Right ventricle myocardium superior (tissue), 1 donor: ENCODE data around the gene GLIPR2. TPM values are rescaled to one million over a fixed set of nuclear protein-coding genes. Genes with fewer than 3 reads are reported as not detected.

Experiments
- ATAC-seq: fragments of 200-7000 bp; cut with Tn5 transposase; one replicate; pipeline ENCODE4 v1.9.1; 2020; ENCODE audit warnings: mild to moderate bottlenecking; ENCODE audit not compliant: poor library complexity
- DNase-seq: peaks from one replicate; pipeline ENCODE4 v3.0.0-alpha.2; 2020
- intact Hi-C: fragments of 100-400 bp; cut with DNase I; formaldehyde crosslinking; loops from one replicate; pipeline ENCODE4 v1.11.2; 2022
- total RNA-seq: library from RNA; stranded (reverse); fragmentation: NEBNext Ultra II Directional; extraction: Animal tissue kit (Norgen Biotek cat#: 25700); gene quantifications from one replicate; pipeline ENCODE4 v1.2.1, GENCODE V29; 2021
- donor health status: DM: no; HTN: yes; CAD: no; lungs with severe emphysema.

Gene GLIPR2
- total RNA-seq, 1 donor from 2014 or later = 6.7 TPM

- DNase-seq = no peak
- intact Hi-C loops = no loop called here
Observed at GRCh38 chr9:36211510-36211909, 75.0 kb downstream of the GLIPR2 start.

DNA sequence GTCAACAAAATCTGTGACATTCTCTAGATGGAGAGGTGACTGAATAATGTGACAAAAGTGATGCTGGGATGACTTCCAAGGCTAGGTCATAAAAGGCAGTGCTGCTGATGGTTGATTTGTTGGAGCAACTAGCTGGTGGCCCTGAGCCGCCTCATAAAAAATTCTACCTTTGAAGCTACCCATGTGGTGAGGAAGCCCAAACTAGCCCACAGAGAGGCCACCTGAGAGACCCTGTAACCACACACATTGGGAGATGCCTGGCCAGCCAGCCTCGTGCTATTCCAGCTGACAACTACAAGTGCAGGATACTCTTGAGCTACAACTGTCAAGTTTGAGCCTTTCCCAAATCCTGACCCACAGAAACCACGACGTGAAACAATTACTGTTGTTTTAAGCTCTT is 76.9 kb downstream of the GLIPR2 start:
- intact Hi-C loops = no loop called here
- no peak for DNase-seq
- no peak for ATAC-seq

More at GRCh38 chr9:36211510-36211909, 75.0 kb downstream of the GLIPR2 start:
- no peak for ATAC-seq

Other genes with a start within 250 kb of the GLIPR2 start
- gene HRCT1, start 230.5 kb upstream of the GLIPR2 start, total RNA-seq = 7.4 TPM
- gene SPAAR, start 227.2 kb upstream of the GLIPR2 start, total RNA-seq = 8.3 TPM
- gene OR2S2, start 178.6 kb upstream of the GLIPR2 start, total RNA-seq = not detected
- 4.6 TPM for gene RECK, start 99.8 kb upstream of the GLIPR2 start, total RNA-seq
- gene CCIN, start 32.7 kb downstream of the GLIPR2 start, total RNA-seq = not detected
- gene CLTA, start 54.2 kb downstream of the GLIPR2 start, total RNA-seq = 63.0 TPM
- 12.4 TPM for gene GNE, start 121.7 kb downstream of the GLIPR2 start, total RNA-seq